Measurements from ENCODE around the gene WDR26. TPM values are rescaled to one million over a fixed set of nuclear protein-coding genes. Genes with fewer than 3 reads are reported as not detected.
A peak's percentile ranks its signal among the peaks of the same experiment; 100 is the strongest.

WDR26 gene
- total RNA-seq, 1 experiment from 2014 or later, result 156 TPM

DNA sequence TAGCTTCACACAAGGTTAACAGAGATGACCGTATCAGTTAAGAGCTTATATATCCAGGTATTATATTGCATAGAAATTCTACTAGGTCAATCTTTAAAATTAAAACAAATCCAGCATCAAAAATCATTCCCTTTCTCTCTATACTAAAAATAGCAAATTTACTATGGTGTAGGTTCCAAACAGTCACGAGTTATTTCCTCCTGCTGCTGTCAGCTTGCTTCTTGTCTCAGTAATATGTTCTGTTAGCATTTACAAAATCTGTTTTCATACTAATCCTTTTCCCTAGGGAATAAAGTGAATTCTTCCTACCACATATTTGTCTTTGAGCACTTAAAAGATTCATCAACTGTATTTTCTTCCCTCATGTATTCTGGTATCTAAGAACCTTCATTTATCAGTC is 2.5 kb downstream of the WDR26 start:
- TSS peak; percentile 27 for BruUV-seq (replicated peaks)
- ChIA-PET CTCF (interaction anchor here (0.6 to 18.1 kb wide), 18 partner anchors 10 to 690 kb away, joined by 3 to 418 read pairs (median 4); no protein-coding TSS in a partner anchor), POLR2A (interaction anchor here (0.8 to 16.5 kb wide), 24 partner anchors 9 to 1721 kb away, joined by 3 to 800 read pairs (median 5); partner anchors contain the start of genes CNIH4, DEGS1, FBXO28 and NVL)
- intact Hi-C loops (cut with micrococcal nuclease), result loop anchor here (5.0 kb wide), 2 partner anchors 135 to 490 kb away; no protein-coding TSS in a partner anchor
- Mint-ChIP-seq H3K9me3 (ENCODE audit: unreplicated experiment) (no peaks in the 10 kb centered on the region), H3K27ac (ENCODE audit: low read depth, unreplicated experiment) (peak overlapping the region; percentile 69), H3K4me3 (ENCODE audit: unreplicated experiment) (peak overlapping the region; percentile 80), H3K4me1 (ENCODE audit: insufficient read depth, unreplicated experiment) (peaks cover 48% of the 10 kb centered on the region), H3K36me3 (ENCODE audit: insufficient read depth, unreplicated experiment) (peaks cover 57% of the 10 kb centered on the region), H3K27me3 (ENCODE audit: insufficient read depth, unreplicated experiment) (no peaks in the 10 kb centered on the region)
- DNase-seq (ENCODE audit: unreplicated experiment), result no peak
- TF ChIP-seq, protein P1, sequence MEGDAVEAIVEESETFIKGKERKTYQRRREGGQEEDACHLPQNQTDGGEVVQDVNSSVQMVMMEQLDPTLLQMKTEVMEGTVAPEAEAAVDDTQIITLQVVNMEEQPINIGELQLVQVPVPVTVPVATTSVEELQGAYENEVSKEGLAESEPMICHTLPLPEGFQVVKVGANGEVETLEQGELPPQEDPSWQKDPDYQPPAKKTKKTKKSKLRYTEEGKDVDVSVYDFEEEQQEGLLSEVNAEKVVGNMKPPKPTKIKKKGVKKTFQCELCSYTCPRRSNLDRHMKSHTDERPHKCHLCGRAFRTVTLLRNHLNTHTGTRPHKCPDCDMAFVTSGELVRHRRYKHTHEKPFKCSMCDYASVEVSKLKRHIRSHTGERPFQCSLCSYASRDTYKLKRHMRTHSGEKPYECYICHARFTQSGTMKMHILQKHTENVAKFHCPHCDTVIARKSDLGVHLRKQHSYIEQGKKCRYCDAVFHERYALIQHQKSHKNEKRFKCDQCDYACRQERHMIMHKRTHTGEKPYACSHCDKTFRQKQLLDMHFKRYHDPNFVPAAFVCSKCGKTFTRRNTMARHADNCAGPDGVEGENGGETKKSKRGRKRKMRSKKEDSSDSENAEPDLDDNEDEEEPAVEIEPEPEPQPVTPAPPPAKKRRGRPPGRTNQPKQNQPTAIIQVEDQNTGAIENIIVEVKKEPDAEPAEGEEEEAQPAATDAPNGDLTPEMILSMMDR (IDR thresholded peaks at IDR 0.05; ENCODE audit: unreplicated experiment), result no peak

DNA sequence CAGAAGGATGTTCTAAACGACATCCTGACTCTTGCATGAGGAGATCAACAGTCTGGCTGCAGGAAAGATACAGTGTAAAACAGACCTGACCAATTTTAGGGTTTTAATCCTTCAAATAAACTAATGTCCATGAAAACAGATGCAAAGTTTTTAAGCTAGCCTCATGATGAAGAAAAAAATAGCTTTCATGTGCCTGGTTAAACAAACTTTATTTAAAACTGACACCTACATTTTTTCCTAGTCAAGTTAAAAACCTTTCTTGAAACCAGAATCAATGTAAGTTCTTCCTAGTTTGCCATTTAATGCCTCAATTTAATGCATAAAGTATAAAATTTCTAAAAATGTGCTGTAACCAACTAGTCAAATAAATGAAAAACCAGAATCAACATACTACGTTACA is 2.9 kb downstream of the WDR26 start:
- intact Hi-C loops (cut with micrococcal nuclease), result loop anchor here (5.0 kb wide), 2 partner anchors 136 to 491 kb away; no protein-coding TSS in a partner anchor
- TF ChIP-seq, protein P1 (IDR thresholded peaks at IDR 0.05; ENCODE audit: unreplicated experiment), result no peak
- Mint-ChIP-seq H3K27me3 (ENCODE audit: insufficient read depth, unreplicated experiment) (no peaks in the 10 kb centered on the region), H3K27ac (ENCODE audit: low read depth, unreplicated experiment) (peak overlapping the region; percentile 69), H3K9me3 (ENCODE audit: unreplicated experiment) (no peaks in the 10 kb centered on the region), H3K4me1 (ENCODE audit: insufficient read depth, unreplicated experiment) (peaks cover 46% of the 10 kb centered on the region), H3K36me3 (ENCODE audit: insufficient read depth, unreplicated experiment) (peaks cover 61% of the 10 kb centered on the region), H3K4me3 (ENCODE audit: unreplicated experiment) (peak overlapping the region; percentile 80)
- ChIA-PET POLR2A (interaction anchor here (0.8 to 16.5 kb wide), 22 partner anchors 8 to 607 kb away, joined by 3 to 800 read pairs (median 5); partner anchors contain the start of genes CNIH4, DEGS1, FBXO28 and NVL), CTCF (interaction anchor here (0.6 to 18.1 kb wide), 17 partner anchors 10 to 1298 kb away, joined by 3 to 418 read pairs (median 5); no protein-coding TSS in a partner anchor)
- no peak for DNase-seq (ENCODE audit: unreplicated experiment)
- no TSS peak for BruUV-seq (replicated peaks)

DNA sequence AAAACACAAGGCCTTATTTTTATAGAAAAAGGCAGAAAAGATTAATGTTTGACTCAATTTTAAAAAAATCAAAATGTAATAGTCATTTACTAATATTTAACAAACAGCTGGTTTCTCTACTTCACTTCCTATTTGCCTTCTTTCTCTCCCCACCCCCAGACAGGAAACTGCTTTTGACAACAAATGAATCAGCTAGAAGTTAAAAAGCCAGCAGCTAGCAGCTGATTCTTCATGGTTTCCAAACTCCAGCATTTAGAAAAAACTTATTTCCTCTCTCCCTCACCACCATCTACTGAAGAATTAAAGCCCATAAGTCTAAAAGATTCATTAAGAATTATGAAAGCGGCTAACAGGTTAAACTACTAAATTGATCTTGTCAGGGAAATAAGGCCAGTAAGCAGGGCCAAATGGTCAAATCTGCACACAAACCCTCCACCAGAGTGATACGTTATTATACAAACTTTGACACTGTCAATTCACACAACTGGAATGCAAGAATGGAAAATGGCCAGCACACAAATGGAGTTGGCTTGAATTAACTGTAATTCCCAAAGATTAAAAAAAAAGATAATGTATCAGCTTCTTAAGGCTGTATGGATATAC is 4.0 kb downstream of the WDR26 start:
- peaks cover 40% of the 10 kb centered on the region for H3K4me1 Mint-ChIP-seq (ENCODE audit: insufficient read depth, unreplicated experiment)
- ChIA-PET CTCF (interaction anchor here (1.2 to 18.1 kb wide), 7 partner anchors 24 to 494 kb away, joined by 3 to 418 read pairs (median 12); no protein-coding TSS in a partner anchor), POLR2A (interaction anchor here (0.6 to 16.5 kb wide), 28 partner anchors 9 to 1094 kb away, joined by 3 to 800 read pairs (median 4); partner anchors contain the start of genes CNIH4, DEGS1, NVL and TP53BP2)
- peak; percentile 78 for DNase-seq (ENCODE audit: unreplicated experiment)
- H3K36me3 Mint-ChIP-seq (ENCODE audit: insufficient read depth, unreplicated experiment), result peaks cover 72% of the 10 kb centered on the region
- BruUV-seq (replicated peaks), result TSS peak; percentile 3
- TF ChIP-seq, protein P1 (IDR thresholded peaks at IDR 0.05; ENCODE audit: unreplicated experiment), result no peak
- H3K9me3 Mint-ChIP-seq (ENCODE audit: unreplicated experiment), result no peaks in the 10 kb centered on the region
- H3K4me3 Mint-ChIP-seq (ENCODE audit: unreplicated experiment), result peak overlapping the region; percentile 61
- H3K27ac Mint-ChIP-seq (ENCODE audit: low read depth, unreplicated experiment), result peak overlapping the region; percentile 79
- intact Hi-C loops (cut with micrococcal nuclease), result loop anchor here (5.0 kb wide), 2 partner anchors 137 to 492 kb away; no protein-coding TSS in a partner anchor
- H3K27me3 Mint-ChIP-seq (ENCODE audit: insufficient read depth, unreplicated experiment), result no peaks in the 10 kb centered on the region

Measured in MCF 10A (cell line).